NT2/D1 (cell line): Measurements from ENCODE around the gene CPB2.

Experiments
- DNase-seq: peaks from one replicate; pipeline ENCODE4 v3.0.0-alpha.2; 2011; ENCODE audit warnings: low read depth, low spot score
- H3K27me3 ChIP-seq: 2 replicates; pipeline ENCODE4 v1.6.0; 2011; ENCODE audit warnings: mild to moderate bottlenecking; ENCODE audit not compliant: insufficient read length, insufficient read depth
- H3K36me3 ChIP-seq: 2 replicates; pipeline ENCODE4 v1.6.1; 2011; ENCODE audit warnings: mild to moderate bottlenecking, low read length, mixed read lengths; ENCODE audit not compliant: insufficient read depth, insufficient read length
- H3K4me1 ChIP-seq: 2 replicates; pipeline ENCODE4 v1.5.1; 2011; ENCODE audit not compliant: insufficient read depth, insufficient read length
- H3K4me3 ChIP-seq: 2 replicates; pipeline ENCODE4 v1.5.1; 2011; ENCODE audit warnings: low read depth; ENCODE audit not compliant: insufficient read length
- H3K9ac ChIP-seq: 2 replicates; pipeline ENCODE4 v1.6.0; 2011; ENCODE audit warnings: low read depth; ENCODE audit not compliant: insufficient read length
- H3K9me3 ChIP-seq: 2 replicates; pipeline ENCODE4 v1.5.1; 2011; ENCODE audit warnings: mild to moderate bottlenecking, low read length; ENCODE audit not compliant: insufficient read depth
- SUZ12 ChIP-seq: IDR thresholded peaks from 2 replicates; pipeline ENCODE4 v1.6.1; 2011; ENCODE audit not compliant: insufficient read length, insufficient read depth; ENCODE audit errors: extremely low read depth
- YY1 ChIP-seq: IDR thresholded peaks from 2 replicates; pipeline ENCODE4 v1.6.1; 2011; ENCODE audit not compliant: insufficient read length, insufficient read depth
- ZNF274 ChIP-seq: IDR thresholded peaks from 2 replicates; pipeline ENCODE4 v1.6.1; 2011; ENCODE audit warnings: mild to moderate bottlenecking, low read depth, low read length

CPB2 gene

GRCh38 chr13:46134961-46135522 is 30.2 kb upstream of the CPB2 start:
- Histone ChIP-seq H3K4me1 (no peaks in the 10 kb centered on the region), H3K36me3 (no peaks in the 10 kb centered on the region), H3K27me3 (no peaks in the 10 kb centered on the region), H3K9ac (no peak overlapping the region), H3K9me3 (no peaks in the 10 kb centered on the region), H3K4me3 (no peak overlapping the region)
- no peak for DNase-seq
- TF ChIP-seq SUZ12 (no peak), YY1 (no peak), ZNF274 (no peak)

DNA sequence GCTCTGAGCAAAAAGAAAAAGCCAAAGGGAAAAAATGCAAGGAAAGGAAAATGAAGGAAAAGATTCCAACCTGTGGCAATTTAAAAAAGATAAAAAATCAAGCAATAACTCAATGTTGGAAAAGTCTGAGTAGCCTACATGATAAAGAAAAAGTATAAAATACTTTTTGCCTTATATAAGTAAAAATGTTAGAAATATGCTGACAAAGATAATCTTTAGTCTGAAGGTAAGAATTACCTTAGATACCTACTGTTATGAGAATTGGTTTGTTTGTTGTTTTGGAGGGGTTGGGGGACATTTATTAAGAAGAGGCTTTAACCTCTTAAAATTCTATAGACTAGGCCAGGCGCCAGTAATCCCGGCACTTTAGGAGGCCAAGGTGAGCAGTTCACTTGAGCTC is 29.7 kb upstream of the CPB2 start:
- H3K4me3 ChIP-seq = no peak overlapping the region
- H3K9ac ChIP-seq = no peak overlapping the region
- no peak for TF ChIP-seq SUZ12
- no peak for TF ChIP-seq ZNF274
- TF ChIP-seq YY1 = no peak
- no peaks in the 10 kb centered on the region for H3K4me1 ChIP-seq
- no peaks in the 10 kb centered on the region for H3K9me3 ChIP-seq
- H3K36me3 ChIP-seq = no peaks in the 10 kb centered on the region
- DNase-seq = no peak
- H3K27me3 ChIP-seq = no peaks in the 10 kb centered on the region

GRCh38 chr13:46132109-46132508 is 27.3 kb upstream of the CPB2 start:
- Histone ChIP-seq H3K27me3 (no peaks in the 10 kb centered on the region), H3K4me3 (no peak overlapping the region), H3K9me3 (no peaks in the 10 kb centered on the region), H3K9ac (no peak overlapping the region), H3K4me1 (no peaks in the 10 kb centered on the region), H3K36me3 (no peaks in the 10 kb centered on the region)
- no peak for DNase-seq
- no peak for TF ChIP-seq SUZ12
- no peak for TF ChIP-seq ZNF274
- TF ChIP-seq YY1 = no peak

GRCh38 chr13:46131705-46132104 is 26.9 kb upstream of the CPB2 start:
- Histone ChIP-seq H3K27me3 (no peaks in the 10 kb centered on the region), H3K4me1 (no peaks in the 10 kb centered on the region), H3K9me3 (no peaks in the 10 kb centered on the region), H3K9ac (no peak overlapping the region), H3K36me3 (no peaks in the 10 kb centered on the region), H3K4me3 (no peak overlapping the region)
- TF ChIP-seq YY1 (no peak), SUZ12 (no peak), ZNF274 (no peak)
- DNase-seq = no peak

DNA sequence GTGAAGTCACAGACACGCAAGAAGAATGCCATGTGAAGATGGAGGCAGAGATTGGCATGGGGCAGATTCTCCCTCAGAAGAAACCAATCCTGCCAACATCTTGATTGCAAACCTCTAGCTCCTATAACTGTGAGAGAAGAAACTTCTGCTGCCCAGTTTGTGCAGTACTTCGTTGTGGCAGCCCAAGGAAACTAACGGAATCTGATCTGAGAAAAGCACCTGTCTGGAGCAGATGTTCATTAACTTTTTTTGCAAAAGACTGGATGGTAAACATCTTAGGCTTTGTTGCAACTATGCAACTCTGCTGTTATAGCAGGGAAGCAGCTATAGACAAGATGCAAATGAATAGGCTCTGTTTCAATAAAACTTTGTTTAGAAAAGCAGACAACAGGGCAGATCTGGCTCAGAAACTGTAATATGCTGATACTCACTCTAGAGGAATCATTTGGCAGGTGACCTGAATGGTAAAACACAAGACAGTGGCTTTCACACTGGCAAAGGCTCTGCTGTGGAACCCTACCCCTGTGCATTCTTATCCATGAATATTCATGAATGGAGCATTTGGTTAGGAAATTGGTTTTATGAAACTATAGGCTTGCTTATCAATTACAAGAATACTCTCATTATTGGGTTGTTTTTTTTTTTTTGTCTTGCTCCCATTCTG is 25.3 kb upstream of the CPB2 start:
- no peaks in the 10 kb centered on the region for H3K9me3 ChIP-seq
- H3K4me3 ChIP-seq = no peak overlapping the region
- no peak for TF ChIP-seq ZNF274
- TF ChIP-seq YY1 = no peak
- no peak for TF ChIP-seq SUZ12
- no peak for DNase-seq
- H3K27me3 ChIP-seq = no peaks in the 10 kb centered on the region
- no peaks in the 10 kb centered on the region for H3K4me1 ChIP-seq
- H3K9ac ChIP-seq = no peak overlapping the region
- no peaks in the 10 kb centered on the region for H3K36me3 ChIP-seq

GRCh38 chr13:46129124-46129523 is 24.3 kb upstream of the CPB2 start:
- Histone ChIP-seq H3K36me3 (no peaks in the 10 kb centered on the region), H3K27me3 (no peaks in the 10 kb centered on the region)
- TF ChIP-seq YY1 (no peak), SUZ12 (no peak)

GRCh38 chr13:46127358-46128023 is 22.7 kb upstream of the CPB2 start:
- Histone ChIP-seq H3K9me3 (no peaks in the 10 kb centered on the region), H3K9ac (no peak overlapping the region), H3K4me1 (no peaks in the 10 kb centered on the region), H3K27me3 (no peaks in the 10 kb centered on the region), H3K4me3 (no peak overlapping the region), H3K36me3 (no peaks in the 10 kb centered on the region)
- DNase-seq = no peak
- TF ChIP-seq ZNF274 (no peak), YY1 (no peak), SUZ12 (no peak)

More at GRCh38 chr13:46129124-46129523, 24.3 kb upstream of the CPB2 start:
- Histone ChIP-seq H3K4me1 (no peaks in the 10 kb centered on the region), H3K9ac (no peak overlapping the region), H3K9me3 (no peaks in the 10 kb centered on the region), H3K4me3 (no peak overlapping the region)
- no peak for DNase-seq
